K562 (cell line): ENCODE results near the gene SETD4. TPM values are rescaled to one million over a fixed set of nuclear protein-coding genes. Genes with fewer than 3 reads are reported as not detected.

ENCODE experiments used
- BACH1 ChIP-seq: fragments of 200-800 bp; sonication (Bioruptor generic); IDR thresholded peaks from 2 replicates; pipeline ENCODE4 v1.6.1; 2016; ENCODE audit warnings: missing genetic modification characterization, missing compliant biosample characterization
- BRD4 ChIP-seq: fragments of 200-600 bp; sonication (generic); IDR thresholded peaks from 2 replicates; pipeline ENCODE4 v1.6.1; 2017; ENCODE audit warnings: inconsistent platforms
- FOS ChIP-seq: IDR thresholded peaks from 3 replicates; pipeline ENCODE4 v1.6.1; 2011; ENCODE audit not compliant: insufficient read length; ENCODE audit errors: extremely low read depth
- HDAC8 ChIP-seq: fragments of 450-650 bp; IDR thresholded peaks from 2 replicates; pipeline ENCODE4 v1.6.1; 2016; ENCODE audit warnings: mild to moderate bottlenecking, missing genetic modification characterization, moderate library complexity, missing compliant biosample characterization
- LCOR ChIP-seq: sonication (generic); formaldehyde crosslinking; IDR thresholded peaks from 2 replicates; pipeline ENCODE4 v1.8.0; 2022; ENCODE audit warnings: mild to moderate bottlenecking, missing genetic modification reagents
- SOX6 ChIP-seq: fragments of 450-650 bp; IDR thresholded peaks from 2 replicates; pipeline ENCODE4 v1.6.1; 2014; ENCODE audit warnings: mild to moderate bottlenecking
- TAF9B ChIP-seq: fragments of 450-650 bp; IDR thresholded peaks from 2 replicates; pipeline ENCODE4 v1.6.1; 2018; ENCODE audit warnings: mild to moderate bottlenecking; ENCODE audit not compliant: partially characterized antibody
- ZNF232 ChIP-seq: sonication (generic); formaldehyde crosslinking; IDR thresholded peaks from 2 replicates; pipeline ENCODE4 v1.8.0; 2022; ENCODE audit warnings: mild to moderate bottlenecking, missing genetic modification reagents
- polyA plus RNA-seq, 8 experiments: library from polyadenylated mRNA; depleted of rRNA in 4 of 8; stranded (reverse) in 5 of 8; unstranded in 3 of 8; fragments of >200 nt; fragmentation: Nextera tagmentation in 2 of 8; fragmentation: Illumina TruSeq in 1 of 8; extraction: Ambion mirVana in 2 of 8; extraction: Trizol in 1 of 8; gene quantifications; 2 replicates each; pipeline versions ENCODE4 v1.2.1 to v1.2.3, GENCODE V29; 2011 to 2014; ENCODE audit warnings: inconsistent platforms in 1 of 8, missing spikeins in 1 of 8
- total RNA-seq, 7 experiments: library from RNA; depleted of rRNA in 6 of 7; stranded (reverse); fragments of >200 nt in 6 of 7; fragmentation: Illumina TruSeq in 2 of 7; extraction: Trizol in 2 of 7; gene quantifications; 2 replicates each; pipeline versions ENCODE4 v1.2.1 to v1.2.3, GENCODE V29; 2011 to 2021; ENCODE audit warnings: low replicate concordance in 1 of 7
- TF ChIP-seq, protein P1 (sequence below), 2 experiments: fragments of 450-650 bp in 1 of 2; sonication (generic) in 1 of 2; formaldehyde crosslinking in 1 of 2; IDR thresholded peaks; 2 replicates each; pipeline versions ENCODE4 v1.7.1 to v1.9.0; 2016 to 2022; ENCODE audit warnings: inconsistent platforms in 1 of 2, mild to moderate bottlenecking in 1 of 2, missing genetic modification reagents in 1 of 2
- TF ChIP-seq, protein P2 (sequence below), 2 experiments: IDR thresholded peaks in 1 of 2; conservative IDR thresholded peaks in 1 of 2; 2 replicates each; pipeline ENCODE4 v1.6.1; 2016; ENCODE audit warnings: low read depth in 2 of 2, mild to moderate bottlenecking in 1 of 2, missing compliant biosample characterization in 1 of 2, missing genetic modification characterization in 1 of 2, moderate library complexity in 1 of 2
- TF ChIP-seq, protein P3 (sequence below): fragments of 450-650 bp; formaldehyde crosslinking; IDR thresholded peaks from 2 replicates; pipeline ENCODE4 v1.4.0; 2022; ENCODE audit warnings: missing genetic modification characterization
- TF ChIP-seq, protein P4 (sequence below): fragments of 450-650 bp; IDR thresholded peaks from 2 replicates; pipeline ENCODE4 v1.6.1; 2016; ENCODE audit warnings: antibody characterized with exemption

Gene SETD4
- total and polyA plus RNA-seq, 9 of the 15 experiments (the other 6 are each of a cell fraction or from before 2014, with no cell fraction given) = 16.1 to 51.3 (median 25.7) TPM

DNA sequence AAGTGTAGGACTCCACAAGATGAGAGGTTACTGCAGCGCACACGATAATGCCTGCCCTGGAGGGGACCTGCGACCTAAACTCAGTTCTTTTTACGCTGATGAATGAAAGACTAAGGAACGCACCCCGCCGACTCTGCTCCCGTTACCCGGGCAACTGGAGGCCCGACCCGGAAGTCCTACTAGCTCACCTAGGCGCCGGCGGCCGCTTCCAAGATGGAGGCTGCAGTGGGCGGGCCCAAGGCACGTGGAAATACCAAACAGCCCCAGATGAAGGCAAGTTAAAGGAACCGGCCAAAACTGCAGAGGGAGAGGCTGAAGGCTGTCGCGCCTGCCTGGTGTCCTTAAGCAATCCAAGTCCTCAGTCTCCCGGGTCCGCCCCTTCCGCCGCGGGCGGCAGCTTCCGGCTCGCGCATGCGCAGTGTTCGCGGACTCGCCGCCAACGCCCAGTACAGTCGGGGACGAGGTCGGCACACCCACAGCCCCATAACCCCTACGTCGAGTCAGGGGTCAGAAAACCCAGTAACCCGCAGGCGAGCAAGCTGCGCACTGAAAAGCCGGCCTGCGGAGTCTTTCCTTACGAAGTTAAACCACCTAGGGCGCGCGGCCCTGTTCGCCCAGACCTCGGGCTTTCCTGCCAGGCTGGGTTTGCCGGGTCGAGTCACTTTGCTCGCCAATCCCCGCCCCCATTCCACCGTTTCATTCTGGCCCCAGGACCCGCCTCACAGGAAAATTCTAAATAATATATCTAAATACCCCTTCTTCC lies at the start of gene SETD4 (continued):
- TF ChIP-seq, protein P1, sequence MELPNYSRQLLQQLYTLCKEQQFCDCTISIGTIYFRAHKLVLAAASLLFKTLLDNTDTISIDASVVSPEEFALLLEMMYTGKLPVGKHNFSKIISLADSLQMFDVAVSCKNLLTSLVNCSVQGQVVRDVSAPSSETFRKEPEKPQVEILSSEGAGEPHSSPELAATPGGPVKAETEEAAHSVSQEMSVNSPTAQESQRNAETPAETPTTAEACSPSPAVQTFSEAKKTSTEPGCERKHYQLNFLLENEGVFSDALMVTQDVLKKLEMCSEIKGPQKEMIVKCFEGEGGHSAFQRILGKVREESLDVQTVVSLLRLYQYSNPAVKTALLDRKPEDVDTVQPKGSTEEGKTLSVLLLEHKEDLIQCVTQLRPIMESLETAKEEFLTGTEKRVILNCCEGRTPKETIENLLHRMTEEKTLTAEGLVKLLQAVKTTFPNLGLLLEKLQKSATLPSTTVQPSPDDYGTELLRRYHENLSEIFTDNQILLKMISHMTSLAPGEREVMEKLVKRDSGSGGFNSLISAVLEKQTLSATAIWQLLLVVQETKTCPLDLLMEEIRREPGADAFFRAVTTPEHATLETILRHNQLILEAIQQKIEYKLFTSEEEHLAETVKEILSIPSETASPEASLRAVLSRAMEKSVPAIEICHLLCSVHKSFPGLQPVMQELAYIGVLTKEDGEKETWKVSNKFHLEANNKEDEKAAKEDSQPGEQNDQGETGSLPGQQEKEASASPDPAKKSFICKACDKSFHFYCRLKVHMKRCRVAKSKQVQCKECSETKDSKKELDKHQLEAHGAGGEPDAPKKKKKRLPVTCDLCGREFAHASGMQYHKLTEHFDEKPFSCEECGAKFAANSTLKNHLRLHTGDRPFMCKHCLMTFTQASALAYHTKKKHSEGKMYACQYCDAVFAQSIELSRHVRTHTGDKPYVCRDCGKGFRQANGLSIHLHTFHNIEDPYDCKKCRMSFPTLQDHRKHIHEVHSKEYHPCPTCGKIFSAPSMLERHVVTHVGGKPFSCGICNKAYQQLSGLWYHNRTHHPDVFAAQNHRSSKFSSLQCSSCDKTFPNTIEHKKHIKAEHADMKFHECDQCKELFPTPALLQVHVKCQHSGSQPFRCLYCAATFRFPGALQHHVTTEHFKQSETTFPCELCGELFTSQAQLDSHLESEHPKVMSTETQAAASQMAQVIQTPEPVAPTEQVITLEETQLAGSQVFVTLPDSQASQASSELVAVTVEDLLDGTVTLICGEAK (IDR thresholded peaks at IDR 0.05) = peak; percentile 94
- TF ChIP-seq, protein P1 (CRISPR knock-in tag; IDR thresholded peaks at IDR 0.05) = no peak
- TF ChIP-seq TAF9B (peak; percentile 67), BRD4 (peak; percentile 56; the same call in 1 of the 2 replicates), FOS (no peak), BACH1 (tag) (no peak), ZNF232 (CRISPR knock-in tag) (no peak), LCOR (CRISPR knock-in tag) (peak; percentile 93), SOX6 (peak; percentile 31; the same call in 1 of the 2 replicates), HDAC8 (tag) (no peak)
- TF ChIP-seq, protein P2, sequence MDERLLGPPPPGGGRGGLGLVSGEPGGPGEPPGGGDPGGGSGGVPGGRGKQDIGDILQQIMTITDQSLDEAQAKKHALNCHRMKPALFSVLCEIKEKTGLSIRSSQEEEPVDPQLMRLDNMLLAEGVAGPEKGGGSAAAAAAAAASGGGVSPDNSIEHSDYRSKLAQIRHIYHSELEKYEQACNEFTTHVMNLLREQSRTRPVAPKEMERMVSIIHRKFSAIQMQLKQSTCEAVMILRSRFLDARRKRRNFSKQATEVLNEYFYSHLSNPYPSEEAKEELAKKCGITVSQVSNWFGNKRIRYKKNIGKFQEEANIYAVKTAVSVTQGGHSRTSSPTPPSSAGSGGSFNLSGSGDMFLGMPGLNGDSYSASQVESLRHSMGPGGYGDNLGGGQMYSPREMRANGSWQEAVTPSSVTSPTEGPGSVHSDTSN (CRISPR knock-in tag; IDR thresholded peaks at IDR 0.05; ENCODE audit: low read depth) = no peak
- TF ChIP-seq, protein P2 (tag; conservative IDR thresholded peaks at IDR 0.05; ENCODE audit: low read depth) = no peak
- TF ChIP-seq, protein P3, sequence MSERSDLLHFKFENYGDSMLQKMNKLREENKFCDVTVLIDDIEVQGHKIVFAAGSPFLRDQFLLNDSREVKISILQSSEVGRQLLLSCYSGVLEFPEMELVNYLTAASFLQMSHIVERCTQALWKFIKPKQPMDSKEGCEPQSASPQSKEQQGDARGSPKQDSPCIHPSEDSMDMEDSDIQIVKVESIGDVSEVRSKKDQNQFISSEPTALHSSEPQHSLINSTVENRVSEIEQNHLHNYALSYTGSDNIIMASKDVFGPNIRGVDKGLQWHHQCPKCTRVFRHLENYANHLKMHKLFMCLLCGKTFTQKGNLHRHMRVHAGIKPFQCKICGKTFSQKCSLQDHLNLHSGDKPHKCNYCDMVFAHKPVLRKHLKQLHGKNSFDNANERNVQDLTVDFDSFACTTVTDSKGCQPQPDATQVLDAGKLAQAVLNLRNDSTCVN = no peak
- TF ChIP-seq, protein P4, sequence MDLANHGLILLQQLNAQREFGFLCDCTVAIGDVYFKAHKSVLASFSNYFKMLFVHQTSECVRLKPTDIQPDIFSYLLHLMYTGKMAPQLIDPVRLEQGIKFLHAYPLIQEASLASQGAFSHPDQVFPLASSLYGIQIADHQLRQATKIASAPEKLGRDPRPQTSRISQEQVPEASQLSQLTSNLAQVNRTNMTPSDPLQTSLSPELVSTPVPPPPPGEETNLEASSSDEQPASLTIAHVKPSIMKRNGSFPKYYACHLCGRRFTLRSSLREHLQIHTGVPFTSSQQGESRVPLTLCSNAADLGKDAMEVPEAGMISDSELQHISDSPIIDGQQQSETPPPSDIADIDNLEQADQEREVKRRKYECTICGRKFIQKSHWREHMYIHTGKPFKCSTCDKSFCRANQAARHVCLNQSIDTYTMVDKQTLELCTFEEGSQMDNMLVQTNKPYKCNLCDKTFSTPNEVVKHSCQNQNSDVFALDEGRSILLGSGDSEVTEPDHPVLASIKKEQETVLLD = peak; percentile 99
